HG03460 (cell line): ENCODE measurements around the gene MTHFD1L.
"Not testable (repeated sequence)": the region's sequence is repeated elsewhere in the genome, so short reads cannot be mapped to it uniquely, and the experiment has no call there.

Experiments used
- ATAC-seq: cut with Tn5 transposase; IDR thresholded peaks from one replicate; pipeline ENCODE4 v1.9.1; 2021; ENCODE audit not compliant: unreplicated experiment

The MTHFD1L gene

GRCh38 chr6:151012321-151013294, 147.1 kb downstream of the MTHFD1L start:
- no peak for ATAC-seq

DNA sequence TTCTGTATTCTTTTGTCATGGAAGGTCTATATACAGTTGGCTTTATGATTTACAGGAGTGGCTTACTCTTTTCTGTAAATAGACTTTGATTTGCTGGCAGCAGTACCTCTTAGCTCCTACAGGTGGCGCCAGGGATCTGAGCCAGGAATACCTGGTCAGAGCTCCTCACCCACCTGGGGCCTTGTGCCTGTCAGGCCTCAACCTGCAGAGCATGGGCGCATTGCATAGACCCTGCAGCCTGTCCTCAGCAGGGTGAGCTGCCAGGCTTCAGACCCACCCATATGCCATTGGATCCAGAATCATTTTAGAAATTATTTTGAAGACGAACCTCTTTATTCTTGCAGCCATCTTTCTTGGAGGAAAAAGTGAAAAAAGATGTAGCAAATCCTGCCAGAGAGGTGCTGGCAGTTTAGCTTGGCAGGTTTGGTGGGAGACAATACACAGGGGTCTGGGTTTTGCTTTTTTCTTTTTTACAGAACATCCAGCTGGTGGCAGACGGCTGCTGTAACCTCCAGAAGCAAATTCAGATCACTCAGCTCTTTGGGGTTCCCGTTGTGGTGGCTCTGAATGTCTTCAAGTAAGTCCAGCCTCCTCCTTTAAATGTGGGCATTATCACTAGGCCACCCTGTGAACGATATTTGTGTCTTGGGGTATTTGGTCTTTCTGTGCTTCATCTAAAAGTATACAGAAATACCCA, 149.1 kb downstream of the MTHFD1L start:
- peak; percentile 82 for ATAC-seq

GRCh38 chr6:151015101-151015700, 149.7 kb downstream of the MTHFD1L start:
- no peak for ATAC-seq

- no peak for ATAC-seq
These were observed 150.6 kb downstream of the MTHFD1L start for GRCh38 chr6:151016107-151016506.

DNA sequence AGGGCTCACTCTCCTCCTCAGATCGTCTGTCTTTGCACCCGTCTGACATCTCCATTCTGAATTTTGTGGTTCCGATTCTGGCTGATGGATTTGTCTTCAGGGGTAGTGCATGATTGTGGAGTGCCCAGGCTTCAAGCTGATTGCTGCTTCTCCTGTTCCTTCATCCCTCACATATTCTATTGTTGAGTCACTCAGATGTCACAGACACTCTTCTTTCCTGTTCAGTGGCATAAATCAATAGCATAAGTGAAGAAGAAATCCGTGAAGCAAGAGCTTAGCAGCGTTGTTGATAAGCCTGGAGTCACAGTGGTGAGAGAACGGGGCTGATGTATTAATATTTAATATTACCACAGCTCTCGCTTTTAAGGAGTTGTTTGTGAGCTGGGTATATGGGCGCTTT, 152.5 kb downstream of the MTHFD1L start:
- ATAC-seq = no peak

DNA sequence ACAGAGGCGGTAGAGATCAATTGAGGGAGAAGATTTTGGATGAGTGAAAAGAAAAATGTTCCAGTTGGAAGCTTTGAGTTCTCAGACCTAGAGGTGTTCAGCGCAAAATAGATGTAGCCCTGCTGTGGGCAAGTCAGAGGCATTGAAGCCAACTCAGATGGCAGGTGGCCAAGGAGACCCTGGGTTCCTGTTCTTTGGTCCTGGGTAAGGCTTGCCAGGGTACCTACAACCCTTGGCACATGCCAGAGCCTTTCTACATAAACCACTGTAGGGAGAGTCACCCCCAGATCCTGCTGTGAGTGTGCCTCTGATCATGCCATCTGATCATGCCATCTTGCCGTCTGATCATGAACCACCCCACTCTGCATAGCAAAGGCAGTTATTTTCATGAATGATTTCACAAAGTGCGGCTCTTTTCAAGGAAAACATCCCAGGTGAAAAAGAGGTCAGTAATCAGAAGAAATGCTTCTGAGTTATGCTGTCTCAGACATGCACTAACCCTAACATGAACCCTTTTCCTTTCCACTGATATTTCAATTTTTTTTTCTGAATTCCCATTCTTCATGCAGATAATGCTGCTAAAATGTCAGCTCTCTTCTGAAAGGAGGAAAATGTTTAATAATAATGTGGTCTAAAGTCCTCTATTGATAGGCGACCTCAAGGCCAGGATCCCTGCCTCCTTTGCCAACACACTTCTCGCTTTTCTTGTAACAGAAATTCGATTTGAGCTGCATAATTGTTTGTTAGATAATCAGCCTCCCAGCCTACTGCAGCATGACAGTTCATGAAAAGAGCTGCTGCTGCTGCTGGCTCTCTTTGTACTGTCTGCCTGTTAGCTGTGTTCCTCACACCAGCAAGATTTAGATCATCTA, 153.6 kb downstream of the MTHFD1L start:
- ATAC-seq = no peak

DNA sequence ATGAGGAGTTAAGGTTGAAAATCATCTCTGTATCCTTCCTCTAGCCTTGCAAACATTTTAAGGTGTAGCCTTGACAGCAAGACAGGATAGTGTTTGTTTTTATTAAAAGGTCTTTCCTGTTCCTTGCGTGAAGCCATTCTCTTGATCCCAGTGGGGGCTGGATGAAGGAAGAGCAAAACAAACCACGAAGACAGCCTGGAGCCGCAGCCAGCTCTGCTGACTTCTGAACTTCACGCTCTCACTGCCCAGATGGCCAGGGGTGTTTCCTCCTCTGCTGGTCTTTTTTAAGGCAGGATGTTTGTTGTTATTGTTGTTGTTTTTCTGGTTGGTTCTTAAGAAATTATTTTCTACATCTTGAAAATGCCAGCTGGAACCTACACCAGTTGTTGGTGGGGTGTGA, 156.4 kb downstream of the MTHFD1L start:
- ATAC-seq = no peak

DNA sequence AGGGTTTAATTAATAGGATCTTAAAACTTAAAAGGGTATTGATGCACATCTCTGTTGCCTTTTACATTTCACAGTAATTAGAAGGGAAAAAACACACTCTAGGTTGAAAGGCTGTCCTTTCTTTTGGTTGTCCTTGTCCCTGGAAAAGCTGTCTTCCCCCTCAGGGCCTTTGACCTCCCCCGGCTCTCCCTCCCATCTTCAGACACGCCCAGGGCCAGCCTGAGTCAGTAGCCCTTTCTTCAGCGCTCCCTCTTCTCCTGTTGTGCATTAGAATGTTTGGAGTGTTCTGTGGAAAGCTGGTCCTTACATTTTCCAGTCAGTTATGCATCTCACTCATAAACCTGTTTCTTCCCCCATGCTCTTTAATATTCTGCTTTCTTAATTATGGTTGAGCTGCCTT, 157.0 kb downstream of the MTHFD1L start:
- ATAC-seq = no peak

DNA sequence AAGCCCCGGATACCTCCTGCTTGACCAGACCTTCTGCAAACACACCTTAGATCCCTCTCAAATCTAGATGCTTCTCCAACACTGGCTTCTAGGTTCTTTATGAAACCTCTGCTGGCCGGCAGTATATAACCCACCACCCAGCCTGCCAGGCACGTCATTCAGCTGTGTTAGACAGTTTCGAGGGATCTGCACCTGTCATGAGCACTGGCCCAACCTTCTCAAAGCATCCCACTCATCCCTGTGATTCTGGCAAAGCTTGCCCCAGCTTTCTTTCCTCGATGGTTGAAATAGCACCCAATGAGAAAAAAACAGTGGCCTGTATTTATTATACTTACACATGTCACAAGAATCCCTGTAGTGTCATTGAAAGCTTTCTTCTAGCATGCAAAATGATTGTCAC, 157.8 kb downstream of the MTHFD1L start:
- no peak for ATAC-seq

- ATAC-seq = no peak
These were observed 159.1 kb downstream of the MTHFD1L start for GRCh38 chr6:151024597-151024996.

DNA sequence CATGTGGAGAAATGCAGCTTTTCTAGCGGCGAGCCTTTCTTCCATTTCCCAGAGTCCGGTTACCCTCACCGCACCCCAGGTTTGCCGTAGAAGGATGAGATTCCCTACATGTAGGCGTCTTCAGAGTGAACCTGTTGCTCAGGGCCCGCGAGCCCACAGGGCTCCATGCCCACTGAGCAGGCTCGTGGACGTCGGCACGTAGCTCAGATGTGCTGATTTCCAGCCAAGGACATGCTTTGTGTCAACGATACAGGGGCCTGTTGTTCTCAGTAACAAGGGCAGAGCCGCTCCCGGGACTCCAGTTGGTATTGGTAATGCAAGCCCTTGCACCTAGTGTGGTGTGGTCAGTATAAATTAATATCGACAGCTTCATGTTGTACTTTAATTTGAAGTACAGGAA, 159.6 kb downstream of the MTHFD1L start:
- ATAC-seq = no peak

DNA sequence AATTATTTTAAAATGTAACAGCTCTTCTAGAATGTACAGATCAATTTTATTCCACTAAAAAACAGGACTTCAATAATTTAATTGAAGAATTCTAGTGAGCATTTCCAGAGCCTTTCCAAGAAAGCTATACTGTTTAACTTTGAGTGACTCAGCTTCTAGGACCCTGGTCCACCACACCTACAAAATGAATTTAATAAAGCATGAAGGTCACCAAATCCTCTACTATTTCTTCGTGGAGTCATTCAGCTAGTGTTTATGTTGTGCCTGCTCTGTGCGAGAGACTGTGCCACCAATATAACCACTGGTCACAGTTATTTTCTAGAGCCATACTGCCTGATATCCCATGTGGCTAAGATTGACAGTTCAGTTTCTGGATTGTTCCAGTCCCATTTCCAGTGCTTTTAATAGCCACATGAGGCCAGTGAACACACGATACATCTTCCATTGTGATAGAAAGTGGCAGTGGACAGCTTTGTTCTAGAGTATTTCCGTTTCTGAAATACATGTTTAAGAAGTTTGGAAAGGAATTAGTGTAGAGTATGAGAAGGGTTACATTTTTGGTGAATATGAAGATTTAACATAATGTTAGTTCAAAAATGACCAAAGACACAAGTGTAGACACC, 160.7 kb downstream of the MTHFD1L start:
- ATAC-seq = no peak

GRCh38 chr6:151027295-151027747, 161.8 kb downstream of the MTHFD1L start:
- ATAC-seq = no peak

DNA sequence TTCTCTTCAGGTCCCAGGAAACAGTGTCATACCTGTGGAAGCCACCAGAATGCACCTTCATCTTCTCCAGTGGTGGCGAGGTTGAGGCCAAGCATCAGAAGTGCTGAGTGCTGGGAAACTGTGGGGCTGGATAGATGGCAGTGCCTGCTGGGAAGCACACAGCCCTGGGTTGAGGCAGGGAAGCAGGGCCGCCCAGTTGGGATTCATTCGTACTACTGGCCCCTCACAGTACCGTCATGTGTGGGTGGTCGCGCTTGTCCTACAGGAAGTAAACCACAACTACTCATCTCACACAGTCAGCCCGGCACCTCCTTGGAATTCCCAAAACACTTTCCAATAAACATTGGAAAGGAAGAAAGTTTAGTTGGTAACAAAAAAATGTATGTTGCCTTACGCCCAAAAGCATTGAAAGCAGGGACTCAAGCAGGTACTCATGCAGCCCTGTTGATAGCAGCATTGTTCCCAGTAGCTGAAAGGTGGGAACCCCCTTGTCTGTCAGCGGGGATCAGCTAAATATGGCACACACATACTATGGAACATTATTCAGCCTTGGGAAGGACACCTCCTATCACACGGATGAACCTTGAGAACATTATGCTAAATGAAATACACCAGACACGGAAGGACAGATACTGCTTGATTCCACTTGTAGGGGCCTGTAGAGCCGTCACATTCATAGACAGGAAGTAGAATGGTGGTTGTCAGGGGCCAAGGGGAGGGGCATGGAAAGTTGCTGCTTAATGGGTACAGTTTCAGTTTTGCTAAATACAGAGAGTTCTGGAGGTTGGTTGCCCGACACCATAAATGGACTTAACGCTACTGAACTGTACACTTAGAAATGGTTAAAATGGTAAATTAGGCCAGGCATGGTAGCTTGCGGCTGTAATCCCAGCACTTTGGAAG, 162.7 kb downstream of the MTHFD1L start:
- ATAC-seq = no peak

DNA sequence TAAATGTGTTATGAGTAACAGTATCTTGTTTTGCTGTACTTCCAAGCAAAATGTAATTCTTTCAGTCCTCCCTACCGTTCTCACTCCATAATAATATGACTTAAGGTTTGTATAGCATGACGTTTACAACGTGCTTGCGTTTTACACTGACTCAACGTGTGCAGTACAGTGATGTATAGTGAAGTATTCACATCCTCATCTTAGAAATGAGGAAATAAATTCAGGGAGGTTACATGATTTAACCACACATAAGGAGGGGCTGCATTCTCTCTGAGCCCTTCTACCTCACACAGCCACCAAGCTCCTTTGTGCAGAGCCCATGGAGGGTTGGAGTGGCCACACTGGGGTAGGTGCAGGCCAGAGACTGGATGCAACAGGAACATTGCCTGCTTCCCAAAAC, 164.5 kb downstream of the MTHFD1L start:
- ATAC-seq = no peak

DNA sequence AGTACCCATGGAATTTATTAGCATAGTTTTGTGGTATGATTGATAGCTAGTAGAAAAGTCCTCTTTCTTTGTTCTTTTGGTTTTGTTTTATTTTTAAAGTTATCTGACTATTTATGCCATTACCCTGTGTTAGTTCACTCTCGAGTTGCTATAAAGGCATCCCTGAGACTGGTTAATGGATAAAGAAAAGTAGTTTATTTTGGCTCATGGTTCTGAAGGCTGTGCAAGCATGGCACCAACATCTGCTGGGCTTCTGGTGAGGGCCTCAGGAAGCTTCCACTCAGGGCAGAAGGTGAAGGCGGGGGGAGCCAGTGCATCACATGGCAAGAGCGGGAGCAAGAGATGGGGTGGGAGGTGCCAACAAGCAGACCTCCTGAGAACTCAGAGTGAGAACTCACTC, 166.5 kb downstream of the MTHFD1L start:
- ATAC-seq = no peak

DNA sequence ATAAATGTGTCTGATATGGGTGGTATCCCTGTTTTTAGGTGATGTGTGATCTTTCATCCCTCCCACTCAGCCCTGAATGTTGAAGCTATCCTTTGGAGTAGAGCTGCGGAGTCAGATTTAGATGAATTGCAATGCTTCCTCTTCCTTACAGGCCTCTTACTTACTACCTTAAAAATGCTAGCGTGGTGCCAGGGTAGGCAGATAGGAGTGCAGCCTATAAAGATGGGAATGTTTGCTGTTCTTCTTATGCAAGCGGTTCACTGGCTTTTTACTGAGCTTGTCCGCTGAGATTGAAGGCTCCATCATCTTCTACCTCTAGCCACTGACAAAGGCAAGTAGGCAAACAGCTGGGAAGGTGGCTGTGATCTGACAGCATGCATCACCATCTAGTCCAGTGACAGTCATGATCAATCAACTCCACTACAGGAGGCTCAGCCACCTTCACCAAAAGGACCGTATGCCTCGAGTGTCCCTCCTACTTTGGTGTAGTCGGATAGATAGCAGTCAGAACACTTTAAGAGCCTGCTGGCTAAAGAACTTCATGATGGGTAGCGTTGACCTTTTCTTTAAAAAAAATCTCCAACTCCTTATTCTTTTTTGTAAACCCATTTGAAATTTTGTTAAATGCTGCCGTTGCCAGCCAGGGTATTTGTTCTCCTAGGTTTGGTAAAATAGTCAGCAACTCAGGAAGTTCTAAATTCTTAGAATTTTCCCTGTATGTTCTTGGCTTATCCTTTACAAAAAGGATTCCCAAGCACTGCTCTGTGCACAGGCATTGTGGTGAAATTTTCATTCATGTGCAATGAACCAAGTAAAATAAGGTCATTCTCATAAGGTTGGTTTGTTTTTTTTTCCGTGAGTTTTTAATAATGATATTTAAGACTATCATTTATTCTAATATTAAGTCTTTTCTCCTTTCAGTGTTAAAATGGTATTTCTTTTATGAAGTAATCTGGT, 169.6 kb downstream of the MTHFD1L start:
- no peak for ATAC-seq

GRCh38 chr6:151036211-151036721, 170.8 kb downstream of the MTHFD1L start:
- ATAC-seq = not testable (repeated sequence)
